A673 (cell line): Measurements from ENCODE around the gene ARAP3. TPM values are rescaled to one million over a fixed set of nuclear protein-coding genes. Genes with fewer than 3 reads are reported as not detected.

ENCODE experiments used
- BruUV-seq: library from RNA; stranded (reverse); fragments of 400-500 nt; replicated peaks from 2 replicates; lab custom pipeline; 2021; lab: Mats Ljungman, UMichigan
- CTCF ChIA-PET: fragments of 300-600 bp; sonication (Branson Sonifier 250); formaldehyde crosslinking; loops from one replicate; lab custom pipeline; 2022; ENCODE audit warnings: antibody characterized with exemption; lab: Charles Lee
- POLR2A ChIA-PET: fragments of 300-600 bp; sonication (Branson Sonifier 250); formaldehyde crosslinking; loops from one replicate; lab custom pipeline; 2022; ENCODE audit warnings: antibody characterized with exemption; ENCODE audit not compliant: low non-redundant PET; lab: Charles Lee
- DNase-seq: peaks from one replicate; pipeline ENCODE4 v3.0.0-alpha.2; 2015; ENCODE audit warnings: low spot score
- H3K27ac ChIP-seq: fragments of 200-600 bp; sonication (generic); 2 replicates; pipeline ENCODE4 v1.5.1; 2016; ENCODE audit warnings: mixed run types, low read depth, mild to moderate bottlenecking, mixed read lengths, antibody characterized with exemption, low read length; ENCODE audit not compliant: poor library complexity, severe bottlenecking
- H3K27me3 ChIP-seq: fragments of 200-600 bp; sonication (generic); replicated peaks from 2 replicates; pipeline ENCODE4 v1.6.1; 2017; ENCODE audit warnings: mixed run types, low read depth, mild to moderate bottlenecking, mixed read lengths, antibody characterized with exemption, low read length; ENCODE audit not compliant: insufficient read depth, poor library complexity
- H3K36me3 ChIP-seq: fragments of 200-600 bp; sonication (generic); 2 replicates; pipeline ENCODE4 v1.6.1; 2016; ENCODE audit warnings: mixed run types, mild to moderate bottlenecking, mixed read lengths, antibody characterized with exemption, low read length; ENCODE audit not compliant: insufficient read depth, poor library complexity, severe bottlenecking
- H3K4me1 ChIP-seq: fragments of 200-600 bp; sonication (generic); 2 replicates; pipeline ENCODE4 v1.6.1; 2017; ENCODE audit warnings: mixed run types, mild to moderate bottlenecking, mixed read lengths, antibody characterized with exemption, low read length; ENCODE audit not compliant: insufficient read depth, poor library complexity, severe bottlenecking
- H3K4me3 ChIP-seq: fragments of 200-600 bp; sonication (generic); 2 replicates; pipeline ENCODE4 v1.5.1; 2016; ENCODE audit warnings: low read depth, mixed run types, mild to moderate bottlenecking, mixed read lengths, low read length; ENCODE audit not compliant: poor library complexity, severe bottlenecking
- H3K9me3 ChIP-seq: fragments of 200-600 bp; sonication (generic); 2 replicates; pipeline ENCODE4 v1.6.1; 2016; ENCODE audit warnings: mixed run types, low read depth, mild to moderate bottlenecking, mixed read lengths, antibody characterized with exemption, low read length; ENCODE audit not compliant: poor library complexity, severe bottlenecking
- EZH2 ChIP-seq: fragments of 200-600 bp; sonication (generic); IDR thresholded peaks from 2 replicates; pipeline ENCODE4 v1.6.1; 2017; ENCODE audit warnings: borderline replicate concordance, low read depth, mild to moderate bottlenecking, mixed read lengths, antibody characterized with exemption, low read length; ENCODE audit not compliant: poor library complexity, severe bottlenecking
- intact Hi-C: fragments of 100-400 bp; cut with micrococcal nuclease; formaldehyde crosslinking; loops from one replicate; pipeline ENCODE4 v1.10.0; 2022; ENCODE audit not compliant: unreplicated experiment
- total RNA-seq: library from RNA; stranded (reverse); gene quantifications from 2 replicates; pipeline ENCODE4 v1.2.3, GENCODE V29; 2021
- TF ChIP-seq, protein P1 (sequence below): fragments of 300-800, 200-600 bp; sonication (generic); conservative IDR thresholded peaks from 2 replicates; pipeline ENCODE4 v1.5.1; 2017; ENCODE audit warnings: low read depth, mild to moderate bottlenecking, antibody characterized with exemption, low read length, moderate library complexity, mixed read lengths

The ARAP3 gene
- total RNA-seq, 1 experiment from 2014 or later, result 4.1 TPM

- H3K4me3 ChIP-seq, result peak overlapping the region; percentile 92
- no TSS peak for BruUV-seq
- no peaks in the 10 kb centered on the region for H3K9me3 ChIP-seq
- DNase-seq, result peak; percentile 53
- intact Hi-C loops, result no loop called here
- H3K27ac ChIP-seq, result peak overlapping the region; percentile 90
- CTCF ChIA-PET, result interaction anchor here (0.5 to 1.9 kb wide), 9 partner anchors 20 to 436 kb away, joined by 3 to 50 read pairs (median 3); partner anchors contain the start of gene PCDHB16
- peaks cover 33% of the 10 kb centered on the region for H3K4me1 ChIP-seq
- no peaks in the 10 kb centered on the region for H3K27me3 ChIP-seq
- POLR2A ChIA-PET, result interaction anchor here (1.2 kb wide), 1 partner anchor 26 kb away, joined by 3 read pairs; no protein-coding TSS in a partner anchor
- H3K36me3 ChIP-seq, result peaks cover 28% of the 10 kb centered on the region
- no peak for TF ChIP-seq EZH2
- TF ChIP-seq, protein P1, sequence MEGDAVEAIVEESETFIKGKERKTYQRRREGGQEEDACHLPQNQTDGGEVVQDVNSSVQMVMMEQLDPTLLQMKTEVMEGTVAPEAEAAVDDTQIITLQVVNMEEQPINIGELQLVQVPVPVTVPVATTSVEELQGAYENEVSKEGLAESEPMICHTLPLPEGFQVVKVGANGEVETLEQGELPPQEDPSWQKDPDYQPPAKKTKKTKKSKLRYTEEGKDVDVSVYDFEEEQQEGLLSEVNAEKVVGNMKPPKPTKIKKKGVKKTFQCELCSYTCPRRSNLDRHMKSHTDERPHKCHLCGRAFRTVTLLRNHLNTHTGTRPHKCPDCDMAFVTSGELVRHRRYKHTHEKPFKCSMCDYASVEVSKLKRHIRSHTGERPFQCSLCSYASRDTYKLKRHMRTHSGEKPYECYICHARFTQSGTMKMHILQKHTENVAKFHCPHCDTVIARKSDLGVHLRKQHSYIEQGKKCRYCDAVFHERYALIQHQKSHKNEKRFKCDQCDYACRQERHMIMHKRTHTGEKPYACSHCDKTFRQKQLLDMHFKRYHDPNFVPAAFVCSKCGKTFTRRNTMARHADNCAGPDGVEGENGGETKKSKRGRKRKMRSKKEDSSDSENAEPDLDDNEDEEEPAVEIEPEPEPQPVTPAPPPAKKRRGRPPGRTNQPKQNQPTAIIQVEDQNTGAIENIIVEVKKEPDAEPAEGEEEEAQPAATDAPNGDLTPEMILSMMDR, result no peak
These were observed 63.8 kb downstream of the ARAP3 start for GRCh38 chr5:141618030-141618803.

GRCh38 chr5:141617682-141618029 is 64.4 kb downstream of the ARAP3 start:
- TSS peak; percentile 38 for BruUV-seq
- ChIA-PET POLR2A (no interaction called here), CTCF (interaction anchor here (1.1 kb wide), 1 partner anchor 26 kb away, joined by 3 read pairs; no protein-coding TSS in a partner anchor)
- DNase-seq, result no peak
- H3K4me1 ChIP-seq, result peaks cover 33% of the 10 kb centered on the region
- intact Hi-C loops, result no loop called here
- TF ChIP-seq EZH2, result no peak
- TF ChIP-seq, protein P1, result no peak
- peak overlapping the region; percentile 90 for H3K27ac ChIP-seq
- H3K4me3 ChIP-seq, result peak overlapping the region; percentile 92
- H3K36me3 ChIP-seq, result peaks cover 23% of the 10 kb centered on the region
- H3K27me3 ChIP-seq, result no peaks in the 10 kb centered on the region
- no peaks in the 10 kb centered on the region for H3K9me3 ChIP-seq

DNA sequence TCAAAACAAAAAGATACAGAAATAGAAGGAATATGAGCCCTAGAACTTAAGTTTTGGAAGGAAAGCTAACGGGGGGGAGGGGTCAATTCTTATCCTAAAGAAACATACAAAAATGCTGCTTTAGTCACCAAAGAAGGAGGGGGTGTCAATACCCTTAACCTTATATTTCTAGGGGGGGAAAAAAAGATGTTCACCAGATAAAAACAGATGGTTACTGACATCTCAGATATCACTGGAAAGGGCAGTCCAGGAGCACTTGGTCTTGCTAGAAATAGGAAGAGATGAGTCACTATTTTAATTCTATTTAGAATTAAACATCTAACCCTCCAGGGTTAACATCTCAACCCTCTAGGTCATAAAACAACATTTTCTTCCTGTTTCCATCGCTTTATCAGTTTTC is 64.9 kb downstream of the ARAP3 start:
- Histone ChIP-seq H3K27me3 (no peaks in the 10 kb centered on the region), H3K9me3 (no peaks in the 10 kb centered on the region), H3K4me1 (peaks cover 33% of the 10 kb centered on the region), H3K27ac (no peak overlapping the region), H3K4me3 (peak overlapping the region; percentile 92), H3K36me3 (peaks cover 19% of the 10 kb centered on the region)
- intact Hi-C loops, result no loop called here
- TF ChIP-seq, protein P1, result no peak
- TF ChIP-seq EZH2, result no peak
- ChIA-PET POLR2A (no interaction called here), CTCF (interaction anchor here (0.6 to 1.1 kb wide), 2 partner anchors 25 to 104 kb away, joined by 3 to 5 read pairs; no protein-coding TSS in a partner anchor)
- DNase-seq, result no peak
- no TSS peak for BruUV-seq
